NT2/D1 (cell line): ENCODE data around the gene HCFC1.

Source experiments
- SUZ12 ChIP-seq: IDR thresholded peaks from 2 replicates; pipeline ENCODE4 v1.6.1; 2011; ENCODE audit not compliant: insufficient read length, insufficient read depth; ENCODE audit errors: extremely low read depth
- ZNF274 ChIP-seq: IDR thresholded peaks from 2 replicates; pipeline ENCODE4 v1.6.1; 2011; ENCODE audit warnings: mild to moderate bottlenecking, low read depth, low read length

- no peak for TF ChIP-seq SUZ12
- no peak for TF ChIP-seq ZNF274
Measured at GRCh38 chrX:153933748-153934147, 37.9 kb downstream of the HCFC1 start.
